GM23248 (cell line): Measurements from ENCODE around the gene SYT1. TPM values are rescaled to one million over a fixed set of nuclear protein-coding genes. Genes with fewer than 3 reads are reported as not detected.

Experiments
- DNase-seq: peaks from one replicate; pipeline ENCODE4 v3.0.0-alpha.2; 2015
- H2AFZ ChIP-seq: fragments of 200-600 bp; sonication (generic); 2 replicates; pipeline ENCODE4 v1.6.1; 2016; ENCODE audit warnings: antibody characterized with exemption
- H3F3A ChIP-seq: fragments of 200-600 bp; sonication (generic); 2 replicates; pipeline ENCODE4 v1.6.1; 2016; ENCODE audit warnings: mild to moderate bottlenecking, antibody characterized with exemption, mixed run types; ENCODE audit not compliant: insufficient read depth
- H3K27ac ChIP-seq: fragments of 200-600 bp; sonication (generic); 2 replicates; pipeline ENCODE4 v1.5.1; 2016; ENCODE audit warnings: mild to moderate bottlenecking
- H3K27me3 ChIP-seq: fragments of 200-600 bp; sonication (generic); replicated peaks from 2 replicates; pipeline ENCODE4 v1.6.1; 2016; ENCODE audit warnings: mild to moderate bottlenecking; ENCODE audit not compliant: insufficient read depth
- H3K36me3 ChIP-seq: fragments of 200-600 bp; sonication (generic); 2 replicates; pipeline ENCODE4 v1.6.1; 2016; ENCODE audit warnings: low read depth, mild to moderate bottlenecking
- H3K4me1 ChIP-seq: fragments of 200-600 bp; sonication (generic); 2 replicates; pipeline ENCODE4 v1.6.1; 2016; ENCODE audit warnings: mild to moderate bottlenecking; ENCODE audit not compliant: insufficient read depth
- H3K4me2 ChIP-seq: fragments of 200-600 bp; sonication (generic); one replicate; pipeline ENCODE4 v1.6.1; 2016; ENCODE audit warnings: mild to moderate bottlenecking; ENCODE audit not compliant: unreplicated experiment
- H3K4me3 ChIP-seq: fragments of 200-600 bp; sonication (generic); 2 replicates; pipeline ENCODE4 v1.5.1; 2016; ENCODE audit warnings: mild to moderate bottlenecking
- H3K79me2 ChIP-seq: fragments of 200-600 bp; sonication (generic); 2 replicates; pipeline ENCODE4 v1.6.1; 2016; ENCODE audit warnings: mild to moderate bottlenecking; ENCODE audit not compliant: insufficient read depth
- H3K9ac ChIP-seq: fragments of 200-600 bp; sonication (generic); 2 replicates; pipeline ENCODE4 v1.6.1; 2016; ENCODE audit warnings: mild to moderate bottlenecking
- H3K9me2 ChIP-seq: fragments of 200-600 bp; sonication (generic); 2 replicates; pipeline ENCODE4 v1.6.1; 2016; ENCODE audit warnings: mixed run types, mild to moderate bottlenecking, moderate library complexity; ENCODE audit not compliant: insufficient read depth
- H3K9me3 ChIP-seq: fragments of 200-600 bp; sonication (generic); one replicate; pipeline ENCODE4 v1.6.1; 2017; ENCODE audit warnings: low read depth
- H4K20me1 ChIP-seq: fragments of 200-600 bp; sonication (generic); 2 replicates; pipeline ENCODE4 v1.6.0; 2016; ENCODE audit not compliant: insufficient read depth
- EZH2 ChIP-seq: fragments of 200-600 bp; sonication (generic); IDR thresholded peaks from 2 replicates; pipeline ENCODE4 v1.6.1; 2018; ENCODE audit warnings: antibody characterized with exemption, mild to moderate bottlenecking; ENCODE audit not compliant: insufficient read depth, poor library complexity, severe bottlenecking
- EZH2phosphoT487 ChIP-seq: fragments of 200-600 bp; sonication (generic); IDR thresholded peaks from 2 replicates; pipeline ENCODE4 v1.6.1; 2018; ENCODE audit warnings: antibody characterized with exemption, moderate library complexity, mild to moderate bottlenecking, low read depth; ENCODE audit not compliant: insufficient read depth
- WGBS, 2 experiments: methylation state at CpG; one replicate each; pipeline ENCODE4 v1.1.6; 2015 to 2017; ENCODE audit warnings: low lambda C conversion rate in 2 of 2, low coverage in 1 of 2; ENCODE audit errors: missing lambda C conversion rate in 2 of 2; 5-methylcytosine and 5-hydroxymethylcytosine counted together
- in situ Hi-C: fragments of 300-500 bp; cut with MboI; formaldehyde crosslinking; loops from 2 replicates; pipeline ENCODE4 v1.15.0; 2020
- polyA plus RNA-seq: library from polyadenylated mRNA; unstranded; fragments of >200 nt; fragmentation: Nextera tagmentation; extraction: Ambion mirVana; gene quantifications from 2 replicates; pipeline ENCODE4 v1.2.1, GENCODE V29; 2016
- total RNA-seq: library from RNA; depleted of rRNA; stranded (reverse); fragments of >200 nt; shearing (Covaris generic); gene quantifications from 2 replicates; pipeline ENCODE4 v1.2.3, GENCODE V29; 2014

The SYT1 gene
- total and polyA plus RNA-seq, 2 experiments from 2014 or later = 1.7 to 2.4 TPM

GRCh38 chr12:79411791-79412190 is 547.2 kb downstream of the SYT1 start:
- no peaks in the 10 kb centered on the region for H3K27me3 ChIP-seq
- no peaks in the 10 kb centered on the region for H3K9me3 ChIP-seq
- DNase-seq = no peak
- no peaks in the 10 kb centered on the region for H3K79me2 ChIP-seq
- no peak overlapping the region for H3K27ac ChIP-seq
- peaks cover 38% of the 10 kb centered on the region for H3F3A ChIP-seq
- H3K36me3 ChIP-seq = no peaks in the 10 kb centered on the region
- H3K4me1 ChIP-seq = peaks cover 51% of the 10 kb centered on the region
- H3K9me2 ChIP-seq = no peaks in the 10 kb centered on the region
- H2AFZ ChIP-seq = no peak overlapping the region
- no peak overlapping the region for H3K4me3 ChIP-seq
- no peak overlapping the region for H3K4me2 ChIP-seq
- in situ Hi-C loops = loop anchor here (10.0 to 25.0 kb wide), 3 partner anchors 326 to 851 kb away; no protein-coding TSS in a partner anchor
- H3K9ac ChIP-seq = no peak overlapping the region
- 91 to 94% methylated on average over 3 of the region's 3 CpGs for WGBS, 2 experiments
- TF ChIP-seq EZH2 (no peak), EZH2phosphoT487 (no peak)
- H4K20me1 ChIP-seq = no peaks in the 10 kb centered on the region

GRCh38 chr12:79413796-79414195 is 549.2 kb downstream of the SYT1 start:
- in situ Hi-C loops = loop anchor here (10.0 to 25.0 kb wide), 3 partner anchors 324 to 849 kb away; no protein-coding TSS in a partner anchor
- no peak for TF ChIP-seq EZH2
- TF ChIP-seq EZH2phosphoT487 = no peak
- Histone ChIP-seq H3K4me2 (no peak overlapping the region), H4K20me1 (no peaks in the 10 kb centered on the region), H3K27me3 (no peaks in the 10 kb centered on the region), H3K9me2 (no peaks in the 10 kb centered on the region), H3K4me3 (no peak overlapping the region), H2AFZ (no peak overlapping the region), H3K4me1 (peaks cover 32% of the 10 kb centered on the region), H3K27ac (no peak overlapping the region), H3K9ac (no peak overlapping the region), H3F3A (peaks cover 21% of the 10 kb centered on the region), H3K36me3 (no peaks in the 10 kb centered on the region), H3K9me3 (no peaks in the 10 kb centered on the region), H3K79me2 (no peaks in the 10 kb centered on the region)
- no peak for DNase-seq

- 96 to 99% methylated on average over 2 of the region's 2 CpGs for WGBS, 2 experiments
- Histone ChIP-seq H3F3A (peaks cover 16% of the 10 kb centered on the region), H3K27ac (no peak overlapping the region), H3K4me3 (no peak overlapping the region), H3K4me1 (peaks cover 31% of the 10 kb centered on the region), H2AFZ (no peak overlapping the region), H3K9me2 (no peaks in the 10 kb centered on the region), H4K20me1 (no peaks in the 10 kb centered on the region), H3K36me3 (no peaks in the 10 kb centered on the region), H3K27me3 (no peaks in the 10 kb centered on the region), H3K9ac (no peak overlapping the region), H3K79me2 (no peaks in the 10 kb centered on the region), H3K4me2 (no peak overlapping the region), H3K9me3 (no peaks in the 10 kb centered on the region)
- no peak for TF ChIP-seq EZH2
- no peak for TF ChIP-seq EZH2phosphoT487
- in situ Hi-C loops = loop anchor here (10.0 to 25.0 kb wide), 3 partner anchors 323 to 848 kb away; no protein-coding TSS in a partner anchor
- no peak for DNase-seq
These were observed 549.7 kb downstream of the SYT1 start for GRCh38 chr12:79414252-79414651.

- Histone ChIP-seq H3K4me3 (no peak overlapping the region), H3K36me3 (no peaks in the 10 kb centered on the region), H4K20me1 (no peaks in the 10 kb centered on the region), H3K9ac (no peak overlapping the region), H3K9me2 (no peaks in the 10 kb centered on the region), H3K27me3 (no peaks in the 10 kb centered on the region), H3K4me1 (peaks cover 30% of the 10 kb centered on the region), H3K9me3 (no peaks in the 10 kb centered on the region), H3K27ac (no peak overlapping the region), H3K4me2 (peak overlapping the region; percentile 16), H3K79me2 (no peaks in the 10 kb centered on the region), H2AFZ (peak overlapping the region; percentile 69; the same call in 1 of the 2 replicates), H3F3A (peaks cover 12% of the 10 kb centered on the region)
- TF ChIP-seq EZH2phosphoT487 (no peak), EZH2 (no peak)
- WGBS, 2 experiments = 59 to 61% methylated on average over 2 of the region's 2 CpGs
- DNase-seq = no peak
- in situ Hi-C loops = loop anchor here (10.0 to 25.0 kb wide), 3 partner anchors 322 to 847 kb away; no protein-coding TSS in a partner anchor
These were observed 550.7 kb downstream of the SYT1 start for GRCh38 chr12:79415321-79415720.
